Heart right ventricle (tissue), 16 donors: ENCODE data around the gene GNA12. TPM values are rescaled to one million over a fixed set of nuclear protein-coding genes. Genes with fewer than 3 reads are reported as not detected.
A peak's percentile ranks its signal among the peaks of the same experiment; 100 is the strongest.
"Not testable (repeated sequence)": the region's sequence is repeated elsewhere in the genome, so short reads cannot be mapped to it uniquely, and the experiment has no call there.

Source experiments
- ATAC-seq, 8 donors: fragments of 200-7000 bp; cut with Tn5 transposase; one replicate each; pipeline ENCODE4 v1.9.1; 2020; ENCODE audit warnings: mild to moderate bottlenecking in 8 of 8, moderate library complexity in 8 of 8, moderate number of reproducible peaks in 1 of 8
- DNase-seq, 2 donors: peaks; one replicate each; pipeline ENCODE4 v3.0.0-alpha.2; 2020
- H3K27ac ChIP-seq, 10 donors: fragments of 200-600 bp; sonication (generic) in 2 of 10; one replicate each; pipeline versions ENCODE4 v1.5.0 to v1.8.0; 2020 to 2022; ENCODE audit warnings: mild to moderate bottlenecking in 3 of 10
- H3K27me3 ChIP-seq, 7 donors: fragments of 200-600 bp; one replicate each; pipeline ENCODE4 v1.8.0; 2021 to 2022; ENCODE audit warnings: mild to moderate bottlenecking in 2 of 7
- H3K36me3 ChIP-seq, 9 donors: fragments of 200-600 bp; sonication (generic) in 1 of 9; one replicate each; pipeline versions ENCODE4 v1.5.0 to v1.8.0; 2020 to 2022; ENCODE audit warnings: mild to moderate bottlenecking in 2 of 9
- H3K4me1 ChIP-seq, 9 donors: fragments of 200-600 bp; sonication (generic) in 1 of 9; one replicate each; pipeline versions ENCODE4 v1.5.0 to v1.8.0; 2020 to 2022; ENCODE audit warnings: mild to moderate bottlenecking in 4 of 9
- H3K4me3 ChIP-seq, 10 donors: fragments of 200-600 bp; sonication (generic) in 2 of 10; one replicate each; pipeline versions ENCODE4 v1.5.0 to v1.8.0; 2020 to 2022; ENCODE audit warnings: mild to moderate bottlenecking in 7 of 10, moderate library complexity in 2 of 10
- H3K9me3 ChIP-seq, 11 donors: fragments of 200-600 bp in 10 of 11; sonication (generic) in 2 of 11; one replicate each; pipeline versions ENCODE4 v1.5.0 to v1.8.0; 2013 to 2022; ENCODE audit warnings: mild to moderate bottlenecking in 2 of 11, control low read depth in 1 of 11, moderate library complexity in 1 of 11
- CTCF ChIP-seq, 9 donors: fragments of 200-600 bp; sonication (generic) in 2 of 9; IDR thresholded peaks; one replicate each; pipeline versions ENCODE4 v1.5.0 to v1.8.0; 2021 to 2022; ENCODE audit warnings: antibody characterized with exemption in 9 of 9, mild to moderate bottlenecking in 5 of 9, moderate library complexity in 1 of 9
- WGBS, 2 donors: extraction: QIAGEN DNeasy Blood & Tissue Kit; methylation state at CpG; one replicate each; pipeline ENCODE4 v1.1.7; 2013; ENCODE audit warnings: inconsistent platforms in 1 of 2; 5-methylcytosine and 5-hydroxymethylcytosine counted together
- intact Hi-C, 10 donors: fragments of 100-400 bp; cut with DNase I; formaldehyde crosslinking; loops; one replicate each; pipeline versions ENCODE4 v1.11.1 to v1.14.2; 2022
- polyA plus RNA-seq, 2 donors: library from polyadenylated mRNA; stranded (reverse); fragments of 200-250 nt; gene quantifications; one replicate each; pipeline ENCODE4 v1.2.3, GENCODE V29; 2013
- total RNA-seq, 10 donors: library from RNA; stranded (reverse); fragmentation: NEBNext Ultra II Directional in 3 of 10; extraction: Animal tissue kit (Norgen Biotek cat#: 25700) in 3 of 10; gene quantifications; one replicate each; pipeline versions ENCODE4 v1.2.1 to v1.2.4, GENCODE V29; 2021 to 2023
- donor health status: Arrhythmogenic right ventricular cardiomyopathy.
- donor health status: ischemic (EF 13 %, LVEDD 7.1; RV severe dilation, severe dysfunction).
- donor health status: healthy with polysubstance abuse.
- donor health status: DM: no; HTN: yes; CAD: no.
- donor health status: DM: no; HTN: no; CAD: no.
- donor health status: ischemic (EF 25% LVEDD 6.9; RV normal size, moderate dysfunction).
- donor health status: ischemic (EF 25% LVEDD 5.7; RV mildly dilated, moderate dysfunction).
- donor health status: healthy.
- donor health status: DM: yes; HTN: yes; CAD: no.
- donor health status: Ischemic cardiomyopathy.
- donor health status: ischemic (EF 35%, LVEDD 5.7; RV mildly dilated, moderate dysfunction).
- donor health status: nonischemic (EF 11% LVEDD 7.7; RV severe dilation, severe dysfunction).
- donor health status: DM: yes; HTN: yes; CAD: no.
- donor health status: PGD.
- donor health status: ischemic (EF 29% LVEDD 5.4; RV normal size, mild dysfunction).
- donor health status: nonischemic (EF 23%, LVEDD 6.1; RV moderate dilation, normal function).

Gene GNA12
- total and polyA plus RNA-seq, 12 donors: 6.4 to 46.4 (median 33.9) TPM

GRCh38 chr7:2729893-2730716 is 114.0 kb downstream of the GNA12 start:
- Histone ChIP-seq H3K36me3 (peaks cover 0 to 57% (median 10%) of the 10 kb centered on the region in 9 donors), H3K27me3 (no peaks in the 10 kb centered on the region), H3K4me3 (no peak overlapping the region), H3K27ac (peak overlapping the region in 2 of 10 donors; percentile 9 to 72), H3K4me1 (peaks cover 13 to 57% (median 27%) of the 10 kb centered on the region in 9 donors), H3K9me3 (peaks cover 0 to 9% (median 0%) of the 10 kb centered on the region in 11 donors)
- intact Hi-C loops: loop anchor here in 1 of 10 donors (10.0 kb wide), 2 partner anchors 75 to 115 kb away; partner anchors contain the start of gene GNA12
- peak in 1 of 8 donors; percentile 16 for ATAC-seq
- WGBS, 2 donors: 84% methylated on average over 33 of the region's 33 CpGs
- no peak for TF ChIP-seq CTCF (IDR thresholded peaks at IDR 0.05)
- DNase-seq: no peak

- Histone ChIP-seq H3K4me3 (no peak overlapping the region), H3K36me3 (peaks cover 0 to 60% (median 10%) of the 10 kb centered on the region in 9 donors), H3K4me1 (peaks cover 7 to 48% (median 19%) of the 10 kb centered on the region in 9 donors), H3K27me3 (no peaks in the 10 kb centered on the region), H3K9me3 (peaks cover 0 to 9% (median 0%) of the 10 kb centered on the region in 11 donors), H3K27ac (peak overlapping the region in 2 of 10 donors; percentile 43 to 72)
- no peak for DNase-seq
- intact Hi-C loops: loop anchor here in 1 of 10 donors (10.0 kb wide), 1 partner anchor 76 kb away; no protein-coding TSS in a partner anchor
- no peak for TF ChIP-seq CTCF (IDR thresholded peaks at IDR 0.05)
- ATAC-seq: peak in 1 of 8 donors; percentile 34
- WGBS, 2 donors: 82 to 84% methylated on average over 37 of the region's 37 CpGs
These were observed 114.8 kb downstream of the GNA12 start for GRCh38 chr7:2729031-2729892.

GRCh38 chr7:2728316-2729030 is 115.6 kb downstream of the GNA12 start:
- no peak for DNase-seq
- intact Hi-C loops: loop anchor here in 1 of 10 donors (10.0 kb wide), 1 partner anchor 76 kb away; no protein-coding TSS in a partner anchor
- ATAC-seq: peak in 1 of 8 donors; percentile 17
- Histone ChIP-seq H3K4me3 (no peak overlapping the region), H3K27me3 (no peaks in the 10 kb centered on the region), H3K27ac (peak overlapping the region in 2 of 10 donors; percentile 43 to 72), H3K36me3 (peaks cover 0 to 66% (median 10%) of the 10 kb centered on the region in 9 donors), H3K9me3 (peaks cover 0 to 3% (median 0%) of the 10 kb centered on the region in 11 donors), H3K4me1 (peaks cover 4 to 41% (median 11%) of the 10 kb centered on the region in 9 donors)
- 66 to 68% methylated on average over 15 of the region's 15 CpGs for WGBS, 2 donors
- TF ChIP-seq CTCF (IDR thresholded peaks at IDR 0.05): no peak

- H3K9me3 ChIP-seq, ATAC-seq, H3K27ac ChIP-seq, H3K4me3 ChIP-seq, DNase-seq, H3K27me3 ChIP-seq: not testable (repeated sequence)
- Histone ChIP-seq H3K4me1 (peaks cover 0 to 28% (median 0%) of the 10 kb centered on the region in 9 donors), H3K36me3 (peaks cover 0 to 79% (median 10%) of the 10 kb centered on the region in 9 donors)
- intact Hi-C loops: loop anchor here in 1 of 10 donors (10.0 kb wide), 1 partner anchor 78 kb away; no protein-coding TSS in a partner anchor
- 83 to 88% methylated on average over 13 of the region's 13 CpGs for WGBS, 2 donors
These were observed 116.9 kb downstream of the GNA12 start for GRCh38 chr7:2727206-2727605.
